VCaP (cell line): ENCODE results near the gene CACNA1B.
A peak's percentile ranks its signal among the peaks of the same experiment; 100 is the strongest.
"Not testable (repeated sequence)": the region's sequence is repeated elsewhere in the genome, so short reads cannot be mapped to it uniquely, and the experiment has no call there.

Source experiments
- H3K27ac ChIP-seq: fragments of 450-650 bp; 2 replicates; pipeline ENCODE4 v1.5.1; 2017
- CTCF ChIP-seq: fragments of 450-650 bp; conservative IDR thresholded peaks from 2 replicates; pipeline ENCODE4 v1.5.1; 2017; ENCODE audit warnings: mild to moderate bottlenecking, moderate library complexity

The CACNA1B gene

GRCh38 chr9:137882506-137882821 lies 4.9 kb downstream of the CACNA1B start:
- H3K27ac ChIP-seq, result no peak overlapping the region; the same call in 1 of the 2 replicates
- no peak for TF ChIP-seq CTCF

GRCh38 chr9:137883977-137884376 lies 6.4 kb downstream of the CACNA1B start:
- H3K27ac ChIP-seq, result not testable (repeated sequence)

GRCh38 chr9:137884547-137884946 lies 7.0 kb downstream of the CACNA1B start:
- H3K27ac ChIP-seq, result not testable (repeated sequence)

GRCh38 chr9:137885121-137885520 lies 7.5 kb downstream of the CACNA1B start:
- not testable (repeated sequence) for H3K27ac ChIP-seq

GRCh38 chr9:137888621-137889020 lies 11.0 kb downstream of the CACNA1B start:
- not testable (repeated sequence) for H3K27ac ChIP-seq

- H3K27ac ChIP-seq, result not testable (repeated sequence)
These were observed 12.4 kb downstream of the CACNA1B start for GRCh38 chr9:137889966-137890365.

- not testable (repeated sequence) for H3K27ac ChIP-seq
These were observed 13.4 kb downstream of the CACNA1B start for GRCh38 chr9:137890768-137891587.

GRCh38 chr9:137891588-137892423 lies 14.2 kb downstream of the CACNA1B start:
- no peak overlapping the region; the same call in 1 of the 2 replicates for H3K27ac ChIP-seq
- no peak for TF ChIP-seq CTCF

GRCh38 chr9:137892424-137893191 lies 15.0 kb downstream of the CACNA1B start:
- no peak overlapping the region; the same call in 1 of the 2 replicates for H3K27ac ChIP-seq
- no peak for TF ChIP-seq CTCF

- H3K27ac ChIP-seq, result peak overlapping the region; percentile 7; the same call in 1 of the 2 replicates
- TF ChIP-seq CTCF, result no peak
These were observed 16.1 kb downstream of the CACNA1B start for GRCh38 chr9:137893670-137894069.
